Stomach (tissue), 9 donors: Measurements from ENCODE around the gene RASSF4. TPM values are rescaled to one million over a fixed set of nuclear protein-coding genes. Genes with fewer than 3 reads are reported as not detected.
A peak's percentile ranks its signal among the peaks of the same experiment; 100 is the strongest.

Experiments used
- DNase-seq, 2 donors: peaks; one replicate each; pipeline versions ENCODE4 v3.0.0 to v3.0.0-alpha.2; 2013 to 2019
- H3K27ac ChIP-seq, 5 donors: fragments of 200-600 bp in 4 of 5; sonication (generic) in 4 of 5; one replicate each; pipeline ENCODE4 v1.5.1; 2013 to 2019; ENCODE audit warnings: mild to moderate bottlenecking in 1 of 5, moderate library complexity in 1 of 5
- H3K27me3 ChIP-seq, 3 donors: fragments of 200-600 bp; sonication (generic); one replicate each; pipeline ENCODE4 v1.5.1; 2017 to 2019; ENCODE audit warnings: mixed run types in 1 of 3
- H3K36me3 ChIP-seq, 4 donors: fragments of 200-600 bp; sonication (generic); 1 replicate in 3 of 4; 2 replicates in 1 of 4; pipeline ENCODE4 v1.5.1; 2016 to 2019
- H3K4me1 ChIP-seq, 4 donors: fragments of 200-600 bp; sonication (generic); one replicate each; pipeline ENCODE4 v1.5.1; 2016 to 2019
- H3K4me3 ChIP-seq, 4 donors: fragments of 200-600 bp; sonication (generic) in 3 of 4; one replicate each; pipeline ENCODE4 v1.5.1; 2016 to 2019; ENCODE audit warnings: mild to moderate bottlenecking in 1 of 4
- H3K9me3 ChIP-seq, 4 donors: fragments of 200-600 bp; sonication (generic); one replicate each; pipeline ENCODE4 v1.5.1; 2016 to 2019
- CTCF ChIP-seq, 7 experiments: fragments of 450-650 bp in 4 of 7; fragments of 200-600 bp in 3 of 7; sonication (generic) in 3 of 7; IDR thresholded peaks; one replicate each; pipeline ENCODE4 v1.5.1; 2016 to 2019; ENCODE audit warnings: antibody characterized with exemption in 7 of 7, control low read depth in 2 of 7, mild to moderate bottlenecking in 1 of 7
- EP300 ChIP-seq: sonication (generic); formaldehyde crosslinking; IDR thresholded peaks from one replicate; pipeline ENCODE4 v1.6.1; 2017; ENCODE audit warnings: antibody characterized with exemption
- POLR2A ChIP-seq, 4 donors: fragments of 450-650 bp; IDR thresholded peaks; one replicate each; pipeline ENCODE4 v1.6.1; 2016; ENCODE audit warnings: antibody characterized with exemption in 4 of 4, control low read depth in 2 of 4, mild to moderate bottlenecking in 1 of 4, moderate library complexity in 1 of 4
- POLR2AphosphoS5 ChIP-seq, 3 donors: sonication (generic); formaldehyde crosslinking; IDR thresholded peaks; one replicate each; pipeline ENCODE4 v1.6.1; 2016; ENCODE audit warnings: antibody characterized with exemption in 3 of 3
- WGBS, 5 donors: extraction: QIAGEN DNeasy Blood & Tissue Kit in 3 of 5; methylation state at CpG; one replicate each; pipeline versions ENCODE4 v1.1.5 to v1.1.7; 2013 to 2018; 5-methylcytosine and 5-hydroxymethylcytosine counted together
- intact Hi-C: fragments of 100-400 bp; cut with DNase I; formaldehyde crosslinking; loops from one replicate; pipeline ENCODE4 v1.15.1; 2023; ENCODE audit warnings: low total_unique reads
- polyA plus RNA-seq, 3 donors: library from polyadenylated mRNA; stranded (reverse); fragments of 200-250 nt; gene quantifications; one replicate each; pipeline ENCODE4 v1.2.3, GENCODE V29; 2013
- total RNA-seq, 5 donors: library from RNA; depleted of rRNA; stranded (reverse); fragments of >200 nt; gene quantifications; one replicate each; pipeline versions ENCODE4 v1.1.0 to v1.2.3, GENCODE V29; 2014 to 2016
- donor health status: healthy with polysubstance abuse.
- donor health status: Bipolar disorder and iron deficiency.
- donor health status: healthy.

RASSF4 gene
- total and polyA plus RNA-seq, 8 donors: 7.8 to 74.5 (median 14.6) TPM

GRCh38 chr10:44979281-44980191 lies 19.9 kb downstream of the RASSF4 start:
- WGBS, 5 donors: 72 to 84% (median 74%) methylated on average over 13 of the region's 13 CpGs
- Histone ChIP-seq H3K4me3 (peak overlapping the region in 2 of 4 donors; percentile 61 to 73), H3K27me3 (no peaks in the 10 kb centered on the region), H3K4me1 (peaks cover 74 to 98% (median 78%) of the 10 kb centered on the region in 4 donors), H3K36me3 (peaks cover 0 to 30% (median 20%) of the 10 kb centered on the region in 4 donors), H3K27ac (peak overlapping the region; percentile 66 to 92 (median 89)), H3K9me3 (no peaks in the 10 kb centered on the region)
- TF ChIP-seq POLR2AphosphoS5 (IDR thresholded peaks at IDR 0.05) (no peak), CTCF (IDR thresholded peaks at IDR 0.05) (no peak), EP300 (no peak), POLR2A (IDR thresholded peaks at IDR 0.05) (no peak)
- no peak for DNase-seq
- intact Hi-C loops: no loop called here

GRCh38 chr10:44980309-44981171 lies 20.9 kb downstream of the RASSF4 start:
- peak overlapping the region; percentile 37 to 92 (median 89) for H3K27ac ChIP-seq
- intact Hi-C loops: no loop called here
- peak overlapping the region in 1 of 4 donors; percentile 73 for H3K4me3 ChIP-seq
- WGBS, 5 donors: 69 to 79% (median 73%) methylated on average over 10 to 14 of the region's 14 CpGs
- no peak for DNase-seq
- no peaks in the 10 kb centered on the region for H3K9me3 ChIP-seq
- H3K27me3 ChIP-seq: no peaks in the 10 kb centered on the region
- peaks cover 71 to 98% (median 78%) of the 10 kb centered on the region in 4 donors for H3K4me1 ChIP-seq
- H3K36me3 ChIP-seq: peaks cover 0 to 40% (median 29%) of the 10 kb centered on the region in 4 donors
- TF ChIP-seq POLR2AphosphoS5 (IDR thresholded peaks at IDR 0.05) (no peak), EP300 (no peak), CTCF (IDR thresholded peaks at IDR 0.05) (no peak), POLR2A (IDR thresholded peaks at IDR 0.05) (no peak)

GRCh38 chr10:44981172-44982113 lies 21.8 kb downstream of the RASSF4 start:
- peak in 1 of 2 donors; percentile 77 for DNase-seq
- TF ChIP-seq EP300 (no peak), POLR2AphosphoS5 (IDR thresholded peaks at IDR 0.05) (peak in 1 of 3 donors; percentile 79)
- H3K4me1 ChIP-seq: peaks cover 62 to 98% (median 73%) of the 10 kb centered on the region in 4 donors
- H3K4me3 ChIP-seq: peak overlapping the region in 1 of 4 donors; percentile 2
- H3K9me3 ChIP-seq: no peaks in the 10 kb centered on the region
- WGBS, 5 donors: 50 to 62% (median 52%) methylated on average over 11 of the region's 11 CpGs
- intact Hi-C loops: no loop called here
- no peaks in the 10 kb centered on the region for H3K27me3 ChIP-seq
- peak overlapping the region; percentile 40 to 92 (median 89) for H3K27ac ChIP-seq
- peaks cover 0 to 44% (median 35%) of the 10 kb centered on the region in 4 donors for H3K36me3 ChIP-seq

GRCh38 chr10:44982114-44982460 lies 22.5 kb downstream of the RASSF4 start:
- no peaks in the 10 kb centered on the region for H3K27me3 ChIP-seq
- H3K27ac ChIP-seq: peak overlapping the region; percentile 40 to 92 (median 89)
- DNase-seq: no peak
- peaks cover 56 to 96% (median 68%) of the 10 kb centered on the region in 4 donors for H3K4me1 ChIP-seq
- H3K4me3 ChIP-seq: peak overlapping the region in 1 of 4 donors; percentile 2
- TF ChIP-seq EP300 (no peak), POLR2A (IDR thresholded peaks at IDR 0.05) (no peak), CTCF (IDR thresholded peaks at IDR 0.05) (no peak), POLR2AphosphoS5 (IDR thresholded peaks at IDR 0.05) (peak in 2 of 3 donors; percentile 6 to 34)
- intact Hi-C loops: no loop called here
- H3K9me3 ChIP-seq: no peaks in the 10 kb centered on the region
- peaks cover 0 to 44% (median 35%) of the 10 kb centered on the region in 4 donors for H3K36me3 ChIP-seq
- WGBS, 5 donors: 87 to 92% (median 88%) methylated on average over 3 to 9 of the region's 9 CpGs
